Type B pancreatic cell (in vitro differentiated cells): ENCODE data around the gene CPNE7. TPM values are rescaled to one million over a fixed set of nuclear protein-coding genes. Genes with fewer than 3 reads are reported as not detected.

Experiments used
- DNase-seq: peaks from one replicate; pipeline ENCODE4 v3.0.0; 2021; ENCODE audit warnings: mixed read lengths; ENCODE audit not compliant: unreplicated experiment; ENCODE audit errors: extremely low spot score
- H3K27ac Mint-ChIP-seq: 2 replicates; pipeline ENCODE4 v1.8.0; 2021; ENCODE audit warnings: mild to moderate bottlenecking, mixed read lengths
- H3K27me3 Mint-ChIP-seq: 2 replicates; pipeline ENCODE4 v1.8.0; 2021; ENCODE audit warnings: mixed read lengths
- H3K36me3 Mint-ChIP-seq: 2 replicates; pipeline ENCODE4 v1.8.0; 2021; ENCODE audit warnings: mixed read lengths
- H3K4me1 Mint-ChIP-seq: one replicate; pipeline ENCODE4 v1.8.0; 2021; ENCODE audit warnings: mixed read lengths; ENCODE audit not compliant: unreplicated experiment
- H3K4me3 Mint-ChIP-seq: 2 replicates; pipeline ENCODE4 v1.8.0; 2021; ENCODE audit warnings: mild to moderate bottlenecking, mixed read lengths
- H3K9me3 Mint-ChIP-seq: 2 replicates; pipeline ENCODE4 v1.8.0; 2021; ENCODE audit warnings: mixed read lengths
- total RNA-seq: library from RNA; stranded (reverse); gene quantifications from 2 replicates; pipeline ENCODE4 v1.2.1, GENCODE V29; 2021; ENCODE audit warnings: low replicate concordance
- TF ChIP-seq, protein P1 (sequence below): fragments of 200-600 bp; sonication (generic); conservative IDR thresholded peaks from 2 replicates; pipeline ENCODE4 v1.5.0; 2021; ENCODE audit warnings: antibody characterized with exemption, mild to moderate bottlenecking

Gene CPNE7
- total RNA-seq, 1 donor from 2014 or later: 6.5 TPM

DNA sequence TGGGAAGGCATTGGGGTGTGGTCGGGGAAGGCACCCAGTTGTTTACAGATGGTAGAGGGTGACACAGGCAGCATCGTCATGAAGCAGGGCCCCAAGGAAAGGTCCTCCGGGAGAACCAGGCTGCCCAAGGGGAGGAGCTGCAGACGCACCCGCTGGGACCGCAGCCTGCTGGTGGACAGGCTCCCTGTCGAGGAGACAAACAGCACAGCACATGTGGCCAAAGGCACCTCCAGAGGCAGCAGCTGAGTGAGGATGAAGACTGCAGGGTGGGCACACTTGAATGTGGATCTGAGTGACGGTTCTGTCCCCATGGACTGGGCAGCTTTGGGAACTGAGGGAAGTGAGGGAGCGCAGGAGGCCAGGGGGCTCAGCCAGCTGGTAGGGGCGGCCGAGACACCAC, 69.6 kb downstream of the CPNE7 start:
- DNase-seq: no peak
- Mint-ChIP-seq H3K9me3 (no peaks in the 10 kb centered on the region), H3K4me3 (no peak overlapping the region), H3K4me1 (peaks cover 9% of the 10 kb centered on the region), H3K36me3 (no peaks in the 10 kb centered on the region), H3K27ac (no peak overlapping the region), H3K27me3 (no peaks in the 10 kb centered on the region)
- TF ChIP-seq, protein P1, sequence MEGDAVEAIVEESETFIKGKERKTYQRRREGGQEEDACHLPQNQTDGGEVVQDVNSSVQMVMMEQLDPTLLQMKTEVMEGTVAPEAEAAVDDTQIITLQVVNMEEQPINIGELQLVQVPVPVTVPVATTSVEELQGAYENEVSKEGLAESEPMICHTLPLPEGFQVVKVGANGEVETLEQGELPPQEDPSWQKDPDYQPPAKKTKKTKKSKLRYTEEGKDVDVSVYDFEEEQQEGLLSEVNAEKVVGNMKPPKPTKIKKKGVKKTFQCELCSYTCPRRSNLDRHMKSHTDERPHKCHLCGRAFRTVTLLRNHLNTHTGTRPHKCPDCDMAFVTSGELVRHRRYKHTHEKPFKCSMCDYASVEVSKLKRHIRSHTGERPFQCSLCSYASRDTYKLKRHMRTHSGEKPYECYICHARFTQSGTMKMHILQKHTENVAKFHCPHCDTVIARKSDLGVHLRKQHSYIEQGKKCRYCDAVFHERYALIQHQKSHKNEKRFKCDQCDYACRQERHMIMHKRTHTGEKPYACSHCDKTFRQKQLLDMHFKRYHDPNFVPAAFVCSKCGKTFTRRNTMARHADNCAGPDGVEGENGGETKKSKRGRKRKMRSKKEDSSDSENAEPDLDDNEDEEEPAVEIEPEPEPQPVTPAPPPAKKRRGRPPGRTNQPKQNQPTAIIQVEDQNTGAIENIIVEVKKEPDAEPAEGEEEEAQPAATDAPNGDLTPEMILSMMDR: no peak

DNA sequence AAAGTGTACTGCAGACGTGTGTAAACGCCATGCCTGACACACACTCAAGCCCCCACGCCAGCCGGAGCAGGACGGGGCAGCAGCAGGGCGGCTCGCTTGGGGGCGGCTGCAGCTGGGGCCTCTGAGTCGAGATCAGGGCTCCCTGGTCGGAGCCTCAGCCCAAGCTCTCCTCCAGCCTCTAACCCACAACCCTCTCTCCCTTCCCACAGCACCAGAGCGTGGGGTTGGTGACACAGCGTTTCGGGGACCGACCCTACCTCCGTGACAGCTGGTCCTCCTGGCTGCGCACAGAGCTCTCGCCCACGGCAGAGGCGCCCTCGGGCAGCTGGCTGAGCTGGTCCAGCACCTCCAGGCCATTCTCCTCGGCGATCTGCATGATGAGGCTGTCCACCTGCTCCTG, 70.7 kb downstream of the CPNE7 start:
- DNase-seq: no peak
- H3K27me3 Mint-ChIP-seq: no peaks in the 10 kb centered on the region
- H3K36me3 Mint-ChIP-seq: no peaks in the 10 kb centered on the region
- no peak overlapping the region for H3K4me3 Mint-ChIP-seq
- TF ChIP-seq, protein P1: no peak
- no peak overlapping the region for H3K27ac Mint-ChIP-seq
- no peaks in the 10 kb centered on the region for H3K9me3 Mint-ChIP-seq
- no peaks in the 10 kb centered on the region for H3K4me1 Mint-ChIP-seq

Other genes starting within 250 kb of the CPNE7 start
- gene ANKRD11, start 85.2 kb upstream of the CPNE7 start, total RNA-seq: 153 and 155 TPM in 2 replicates
- gene SPG7, start 67.4 kb upstream of the CPNE7 start, total RNA-seq: 120 and 129 TPM in 2 replicates
- gene RPL13, start 15.1 kb upstream of the CPNE7 start, total RNA-seq: 2,449 and 2,557 TPM in 2 replicates
- 13.4 and 16.7 TPM in 2 replicates for gene DPEP1, start 37.9 kb downstream of the CPNE7 start, total RNA-seq
- 93.4 and 104 TPM in 2 replicates for gene CHMP1A, start 82.0 kb downstream of the CPNE7 start, total RNA-seq
- 11.7 and 23.2 TPM in 2 replicates for gene SPATA33, start 82.1 kb downstream of the CPNE7 start, total RNA-seq
- 104 and 132 TPM in 2 replicates for gene CDK10, start 110.9 kb downstream of the CPNE7 start, total RNA-seq
- gene SPATA2L, start 125.9 kb downstream of the CPNE7 start, total RNA-seq: 12.6 and 18.5 TPM in 2 replicates
- 16.4 and 17.3 TPM in 2 replicates for gene VPS9D1, start 145.1 kb downstream of the CPNE7 start, total RNA-seq
- 21.1 and 28.0 TPM in 2 replicates for gene ZNF276, start 145.8 kb downstream of the CPNE7 start, total RNA-seq
- 21.9 and 73.3 TPM in 2 replicates for gene FANCA, start 240.9 kb downstream of the CPNE7 start, total RNA-seq